ENCODE data around the gene NEGR1. TPM values are rescaled to one million over a fixed set of nuclear protein-coding genes. Genes with fewer than 3 reads are reported as not detected.

Gene NEGR1
- polyA plus RNA-seq, 1 donor from 2014 or later, result 47.4 TPM

DNA sequence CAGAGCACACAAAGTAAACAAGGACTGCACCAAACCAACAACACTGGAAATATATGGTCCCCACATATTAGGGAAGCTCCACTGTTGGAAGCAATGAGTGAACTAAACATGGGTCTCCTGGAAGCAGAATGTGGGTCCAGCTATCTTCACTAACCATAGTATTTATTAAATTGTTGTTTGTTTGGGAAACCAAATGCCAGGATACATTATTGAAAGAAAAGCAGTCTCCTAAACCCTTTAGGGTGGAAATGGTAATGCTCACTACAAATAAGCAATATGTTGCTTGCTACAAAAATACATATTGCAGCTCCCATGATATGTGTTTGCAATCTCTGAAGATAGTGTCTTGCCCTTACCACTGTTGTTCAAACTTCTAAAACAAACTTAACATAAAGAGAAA lies 2.2 kb downstream of the NEGR1 start:
- Histone ChIP-seq H3K36me3 (ENCODE audit: insufficient read depth, low read length) (no peaks in the 10 kb centered on the region), H3K9ac (ENCODE audit: low read length) (no peak overlapping the region), H2AFZ (ENCODE audit: low read depth, low read length) (no peak overlapping the region), H4K20me1 (ENCODE audit: insufficient read depth) (no peaks in the 10 kb centered on the region), H3K4me2 (ENCODE audit: low read length) (peak overlapping the region; percentile 59), H3K9me3 (ENCODE audit: low read length) (no peaks in the 10 kb centered on the region), H3K4me3 (ENCODE audit: low read length) (peak overlapping the region; percentile 77), H3F3A (ENCODE audit: insufficient read depth, low read length, poor library complexity, severe bottlenecking) (peaks cover 2% of the 10 kb centered on the region), H3K79me2 (replicated peaks; ENCODE audit: insufficient read depth, low read length) (peaks cover 13% of the 10 kb centered on the region), H3K9me2 (ENCODE audit: insufficient read depth, low read length) (no peaks in the 10 kb centered on the region), H3K27me3 (ENCODE audit: insufficient read depth, low read depth, low read length) (no peaks in the 10 kb centered on the region), H3K27ac (ENCODE audit: low read length) (no peak overlapping the region)
- TF ChIP-seq SMC3 (conservative IDR thresholded peaks at IDR 0.05; ENCODE audit: poor library complexity) (no peak), CTCF (IDR thresholded peaks at IDR 0.05; ENCODE audit: poor library complexity, severe bottlenecking) (no peak), POLR2AphosphoS5 (IDR thresholded peaks at IDR 0.05) (no peak), TAF1 (IDR thresholded peaks at IDR 0.05; ENCODE audit: low read depth) (no peak), RAD21 (conservative IDR thresholded peaks at IDR 0.05) (no peak)

GRCh38 chr1:72278461-72278860 lies 3.9 kb downstream of the NEGR1 start:
- Histone ChIP-seq H3K9me2 (ENCODE audit: insufficient read depth, low read length) (no peaks in the 10 kb centered on the region), H4K20me1 (ENCODE audit: insufficient read depth) (no peaks in the 10 kb centered on the region), H3K9ac (ENCODE audit: low read length) (no peak overlapping the region), H3F3A (ENCODE audit: insufficient read depth, low read length, poor library complexity, severe bottlenecking) (no peaks in the 10 kb centered on the region), H3K79me2 (replicated peaks; ENCODE audit: insufficient read depth, low read length) (peaks cover 13% of the 10 kb centered on the region), H3K36me3 (ENCODE audit: insufficient read depth, low read length) (no peaks in the 10 kb centered on the region), H2AFZ (ENCODE audit: low read depth, low read length) (no peak overlapping the region), H3K27me3 (ENCODE audit: insufficient read depth, low read depth, low read length) (no peaks in the 10 kb centered on the region), H3K4me2 (ENCODE audit: low read length) (peak overlapping the region; percentile 59), H3K27ac (ENCODE audit: low read length) (no peak overlapping the region), H3K9me3 (ENCODE audit: low read length) (no peaks in the 10 kb centered on the region), H3K4me3 (ENCODE audit: low read length) (peak overlapping the region; percentile 77)
- TF ChIP-seq MXI1 (conservative IDR thresholded peaks at IDR 0.05; ENCODE audit: poor library complexity, severe bottlenecking), result no peak
- no peak for TF ChIP-seq REST (IDR thresholded peaks at IDR 0.05; ENCODE audit: borderline replicate concordance)
- TF ChIP-seq TAF1 (IDR thresholded peaks at IDR 0.05; ENCODE audit: low read depth), result no peak
- TF ChIP-seq EZH2 (IDR thresholded peaks at IDR 0.05; ENCODE audit: borderline replicate concordance, insufficient read depth, low read length, poor library complexity, severe bottlenecking), result no peak
- no peak for TF ChIP-seq POLR2AphosphoS5 (IDR thresholded peaks at IDR 0.05)
- TF ChIP-seq EP300 (conservative IDR thresholded peaks at IDR 0.05; ENCODE audit: poor library complexity, severe bottlenecking), result no peak
